Activated CD4-positive, alpha-beta T cell treated with anti-CD3 and anti-CD28 coated beads, Interleukin-2, amount 50 U/mL, for 16 hours (primary cell): ENCODE results near the gene WWOX.

Experiments used
- DNase-seq: peaks from one replicate; pipeline ENCODE4 v3.0.0-alpha.2; 2020

Gene WWOX

DNA sequence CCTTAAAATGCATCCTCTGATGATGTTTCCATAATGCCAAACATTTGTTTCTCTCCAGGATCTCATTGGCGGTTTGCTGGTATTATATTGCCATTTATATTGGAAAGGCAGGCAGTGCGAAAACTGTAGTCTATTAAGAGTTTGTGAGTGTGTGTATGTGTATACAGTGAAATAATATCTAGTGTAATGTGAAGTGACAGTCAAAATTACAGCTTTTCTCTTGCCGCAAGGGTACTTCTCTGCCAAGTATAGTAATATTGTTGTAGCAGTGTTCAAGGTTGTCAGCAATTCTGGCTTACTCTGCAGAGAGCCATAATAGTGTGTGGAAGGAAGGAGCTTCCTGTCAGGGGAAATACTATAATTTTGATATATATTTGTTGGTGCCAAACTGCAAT, 178.6 kb downstream of the WWOX start:
- DNase-seq: no peak

DNA sequence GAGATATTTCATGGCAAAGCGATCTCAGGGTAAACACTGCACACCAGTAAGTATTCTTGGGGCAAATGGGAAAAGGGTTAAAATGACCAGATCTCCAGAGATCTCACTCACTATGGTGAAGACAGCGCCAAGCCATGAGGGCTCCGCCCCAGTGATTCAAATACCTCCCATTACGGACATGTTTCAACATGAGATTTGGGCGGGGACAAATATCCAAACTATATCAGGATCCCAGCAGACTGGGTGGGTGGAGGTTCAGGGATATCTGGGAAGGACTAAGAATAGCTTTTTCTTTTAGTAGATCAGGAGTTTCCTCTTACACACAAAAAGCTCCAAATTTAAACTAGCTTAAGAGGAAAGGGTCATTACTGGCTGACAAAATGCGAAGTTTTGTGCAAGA, 181.7 kb downstream of the WWOX start:
- DNase-seq: no peak

DNA sequence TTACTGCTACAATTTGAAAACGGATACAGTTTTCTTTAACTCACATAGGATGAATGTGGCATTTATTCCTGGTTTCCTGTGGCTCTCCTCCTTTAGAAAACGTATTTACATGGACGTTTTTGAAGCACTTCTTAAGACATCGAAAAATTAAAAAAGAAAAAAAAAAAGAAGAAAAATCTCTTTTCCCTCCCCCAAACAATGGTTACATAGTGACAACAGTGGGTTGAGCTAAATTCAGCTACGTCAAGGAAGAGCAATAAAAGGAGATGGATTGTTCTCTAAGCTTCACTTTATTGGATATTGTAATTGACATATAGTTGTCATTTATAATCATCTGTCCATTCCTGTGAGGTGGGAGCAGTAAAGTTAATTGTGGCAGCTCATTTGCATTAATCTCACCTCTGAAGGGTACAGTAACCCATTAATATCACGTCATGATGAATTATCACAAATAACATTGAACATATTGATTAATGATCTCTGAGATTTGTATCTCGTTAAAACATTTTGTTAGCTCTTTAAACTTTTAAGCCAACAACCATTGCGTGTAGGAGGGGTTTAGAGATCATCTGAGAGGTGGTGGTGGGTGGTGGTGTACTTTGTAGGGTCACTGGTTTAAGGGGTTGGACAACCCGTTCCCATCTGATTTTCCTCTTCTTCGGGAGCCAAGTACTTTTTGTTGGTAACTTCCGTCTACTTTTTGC, 184.2 kb downstream of the WWOX start:
- no peak for DNase-seq

DNA sequence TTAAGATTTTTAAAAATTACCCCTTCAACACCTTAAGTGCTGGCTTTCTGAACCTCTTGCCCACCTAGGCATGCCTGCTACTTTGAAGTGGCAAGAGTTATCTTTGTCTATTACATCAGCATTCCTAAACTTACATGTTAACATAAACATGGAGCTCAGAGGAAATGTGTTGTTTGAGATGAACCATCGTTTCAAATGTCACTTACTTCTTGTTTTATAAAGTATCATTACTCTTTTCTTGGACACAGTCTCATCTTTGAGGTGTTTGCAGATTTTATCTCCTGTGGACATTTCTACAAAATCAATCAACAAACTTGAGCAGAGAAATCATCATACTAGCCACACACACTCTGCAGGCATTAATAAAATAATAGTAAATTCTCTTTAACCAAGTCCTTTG, 184.9 kb downstream of the WWOX start:
- DNase-seq: no peak

DNA sequence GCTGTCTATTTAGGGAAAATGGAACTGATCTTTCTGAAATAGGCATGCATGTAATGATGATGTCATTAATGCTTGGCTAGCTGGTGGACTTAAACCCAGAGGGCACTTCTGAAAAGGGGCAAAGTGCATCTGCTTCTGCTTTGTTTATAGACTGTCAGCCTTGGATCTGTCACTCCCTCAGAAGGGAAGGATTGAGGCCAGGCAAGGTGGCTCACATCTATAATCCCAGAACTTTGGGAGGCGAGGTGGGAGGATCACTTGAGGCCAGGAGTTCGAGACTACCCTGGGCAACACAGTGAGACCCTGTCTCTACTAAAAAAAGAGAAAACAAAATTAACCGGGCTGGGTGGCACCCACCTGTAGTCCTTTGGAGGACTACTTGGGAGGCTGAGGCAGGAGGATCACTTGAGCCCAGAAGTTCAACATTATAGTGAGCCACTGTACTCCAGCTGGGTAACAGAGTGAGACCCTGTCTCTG, 185.5 kb downstream of the WWOX start:
- DNase-seq: no peak

DNA sequence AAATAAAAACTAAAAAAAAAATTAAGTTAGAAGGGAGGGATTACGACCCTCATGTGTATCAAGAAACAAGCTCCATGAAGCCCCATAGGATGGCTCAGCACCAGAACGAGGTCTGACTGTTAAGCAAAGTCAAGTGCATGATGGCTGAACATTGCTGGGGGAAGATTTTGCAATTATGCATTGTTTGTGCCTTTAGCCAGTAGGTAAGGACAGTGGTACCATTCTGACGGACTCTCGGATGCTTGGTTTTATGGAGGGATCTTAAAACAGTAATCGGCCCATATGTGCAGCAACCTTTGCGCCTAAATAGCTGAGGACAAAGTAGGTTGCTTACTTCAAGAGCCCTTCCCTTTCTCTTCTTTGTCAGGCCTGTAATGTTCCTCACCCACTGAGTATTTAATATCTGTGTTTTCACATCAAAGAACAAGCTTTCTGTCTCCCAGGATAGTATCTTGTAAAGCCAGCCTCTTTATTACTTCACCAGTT, 186.0 kb downstream of the WWOX start:
- DNase-seq: no peak

DNA sequence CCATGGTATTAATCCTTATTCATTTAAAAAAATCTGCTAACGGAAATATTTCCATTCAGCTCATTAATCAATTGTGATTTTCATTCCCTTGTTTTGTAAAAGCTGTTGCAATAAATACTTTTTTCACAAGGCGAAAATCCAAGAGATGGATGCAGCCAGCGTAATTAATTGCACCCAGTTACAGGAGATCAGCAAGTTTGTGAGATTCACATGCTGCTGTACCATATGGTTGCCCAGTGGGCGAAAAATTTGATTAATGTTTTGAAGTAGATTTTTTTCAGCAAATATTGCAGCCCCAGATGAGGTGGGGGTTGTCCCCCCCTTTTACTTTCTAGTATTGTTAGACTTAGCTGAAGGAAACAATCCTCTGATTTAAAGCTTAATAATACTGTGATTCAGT, 186.6 kb downstream of the WWOX start:
- DNase-seq: no peak

DNA sequence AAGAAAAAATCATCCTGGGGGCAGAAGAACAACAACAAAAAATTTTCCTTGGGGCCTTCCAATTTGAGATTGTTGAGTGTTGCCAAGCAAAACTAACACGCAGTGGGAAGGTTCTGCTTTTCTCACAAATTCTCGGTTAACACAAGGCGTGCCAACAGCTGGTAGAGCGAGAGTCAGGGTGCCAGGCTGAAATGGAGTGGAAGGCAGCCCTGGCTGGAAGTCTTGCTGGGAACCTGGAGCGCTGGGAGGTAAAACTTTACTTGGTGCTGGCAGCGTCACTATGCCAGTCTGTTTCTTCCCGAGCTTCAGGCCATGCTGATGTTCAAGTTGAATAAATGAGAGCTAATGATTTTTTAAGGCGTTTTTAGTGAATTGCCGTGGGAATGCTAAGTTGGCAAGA, 189.4 kb downstream of the WWOX start:
- no peak for DNase-seq

DNA sequence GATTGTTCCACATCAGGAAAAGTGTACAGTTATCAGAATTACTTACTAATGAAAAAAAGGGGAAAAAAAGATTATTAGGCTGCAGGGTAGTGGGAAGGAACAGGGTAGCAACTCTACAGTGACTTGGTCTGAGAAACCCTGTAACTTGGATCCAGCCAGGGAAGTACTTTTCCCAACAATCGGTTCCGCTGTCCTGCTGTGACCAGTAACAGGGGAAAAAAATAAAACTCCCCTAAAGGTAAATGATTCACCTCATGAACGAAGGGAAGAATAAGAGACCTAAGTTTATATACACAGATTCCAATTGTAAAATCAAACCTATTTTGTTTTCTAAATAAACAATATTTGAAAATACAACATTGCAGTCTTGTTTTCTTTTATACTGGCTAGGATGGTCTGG, 189.9 kb downstream of the WWOX start:
- DNase-seq: no peak

DNA sequence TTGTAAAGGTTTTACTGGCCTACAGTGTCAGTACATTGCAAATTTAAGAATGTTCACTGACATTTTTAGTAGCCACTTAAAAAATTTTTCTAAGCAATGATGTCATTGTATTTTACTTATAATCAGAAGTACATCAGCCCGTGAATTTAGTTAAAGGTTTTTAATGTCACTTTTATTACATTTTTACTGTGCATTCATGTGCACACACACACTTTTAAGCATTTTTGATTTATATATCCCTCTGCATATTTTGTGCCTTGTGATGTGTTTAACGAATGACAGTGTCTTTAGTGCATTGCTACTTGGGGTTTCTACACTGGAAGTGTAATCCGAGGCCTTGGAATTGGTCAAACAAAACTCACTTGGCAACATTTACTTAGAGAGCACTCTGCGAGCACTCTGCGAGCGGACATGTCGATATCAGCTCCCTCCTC, 190.4 kb downstream of the WWOX start:
- no peak for DNase-seq

DNA sequence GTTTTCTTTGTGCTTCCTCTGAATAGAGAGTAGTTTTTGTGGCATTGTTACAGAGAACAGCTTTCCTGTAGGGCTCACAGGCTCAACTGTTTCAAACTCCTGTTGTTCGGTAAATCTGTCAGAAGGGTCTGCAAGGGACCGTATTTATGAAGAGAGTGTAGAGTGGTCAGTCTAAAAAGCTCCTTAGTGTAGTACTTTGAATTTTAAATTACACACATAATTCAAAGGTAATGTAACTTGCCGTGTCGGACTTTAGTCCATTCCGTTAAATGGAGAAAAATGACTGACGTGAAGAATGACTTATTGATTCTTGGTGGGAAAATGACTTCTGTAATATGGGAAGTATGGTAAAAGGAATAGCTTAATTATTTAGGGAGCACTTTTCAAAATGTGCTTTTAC, 190.9 kb downstream of the WWOX start:
- DNase-seq: no peak

DNA sequence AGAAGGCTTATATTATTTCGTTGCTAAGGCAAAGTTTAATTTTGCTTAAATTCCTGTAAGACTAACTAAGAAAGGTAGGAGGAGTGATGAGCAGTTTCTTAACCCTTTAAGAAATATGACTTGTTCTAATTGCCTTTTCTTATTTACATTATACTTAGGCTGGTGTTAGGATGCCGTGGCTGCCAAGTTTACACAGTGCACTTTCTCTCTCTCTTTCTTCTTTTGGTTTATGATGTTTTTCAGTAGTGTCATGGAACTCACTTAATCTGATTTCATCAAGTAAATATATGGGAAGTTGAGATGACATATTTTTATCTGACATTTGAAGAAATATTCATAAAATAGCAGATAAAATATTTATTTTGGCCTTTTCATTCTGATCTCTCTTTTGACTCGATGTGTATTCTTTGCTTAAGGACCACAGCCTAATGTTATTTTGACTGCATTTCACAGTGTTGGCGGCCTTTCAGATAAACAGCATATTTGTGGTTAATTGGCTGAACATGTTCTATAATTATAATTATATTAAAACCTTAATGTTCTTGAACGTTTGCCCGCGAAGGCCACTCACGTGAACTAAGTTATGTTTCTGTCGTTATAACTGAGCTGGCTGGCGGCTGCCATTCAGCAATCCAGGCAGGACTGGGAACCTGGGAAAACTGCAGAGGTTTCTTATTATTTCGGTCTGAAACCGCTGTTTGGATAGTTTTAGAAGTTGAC, 191.6 kb downstream of the WWOX start:
- no peak for DNase-seq

DNA sequence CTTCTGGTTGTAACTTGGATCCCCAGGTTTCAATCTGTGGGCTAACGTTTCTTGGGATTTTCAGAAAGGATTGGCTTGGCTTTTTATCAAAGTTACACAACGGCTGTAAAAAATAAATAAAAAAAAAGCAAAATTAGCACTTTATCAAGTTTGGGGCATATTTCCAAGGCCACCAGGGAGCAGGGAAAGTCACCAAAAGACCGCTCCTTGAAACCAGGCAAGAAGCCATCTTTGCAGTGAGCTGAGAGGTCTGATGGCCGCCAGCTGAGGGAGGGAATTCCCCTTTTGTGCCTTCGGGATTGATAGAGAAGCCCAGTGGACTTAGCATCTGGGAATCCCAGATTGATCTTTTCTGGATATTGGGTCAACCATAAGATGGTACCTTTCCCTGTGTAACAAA, 192.2 kb downstream of the WWOX start:
- DNase-seq: no peak

DNA sequence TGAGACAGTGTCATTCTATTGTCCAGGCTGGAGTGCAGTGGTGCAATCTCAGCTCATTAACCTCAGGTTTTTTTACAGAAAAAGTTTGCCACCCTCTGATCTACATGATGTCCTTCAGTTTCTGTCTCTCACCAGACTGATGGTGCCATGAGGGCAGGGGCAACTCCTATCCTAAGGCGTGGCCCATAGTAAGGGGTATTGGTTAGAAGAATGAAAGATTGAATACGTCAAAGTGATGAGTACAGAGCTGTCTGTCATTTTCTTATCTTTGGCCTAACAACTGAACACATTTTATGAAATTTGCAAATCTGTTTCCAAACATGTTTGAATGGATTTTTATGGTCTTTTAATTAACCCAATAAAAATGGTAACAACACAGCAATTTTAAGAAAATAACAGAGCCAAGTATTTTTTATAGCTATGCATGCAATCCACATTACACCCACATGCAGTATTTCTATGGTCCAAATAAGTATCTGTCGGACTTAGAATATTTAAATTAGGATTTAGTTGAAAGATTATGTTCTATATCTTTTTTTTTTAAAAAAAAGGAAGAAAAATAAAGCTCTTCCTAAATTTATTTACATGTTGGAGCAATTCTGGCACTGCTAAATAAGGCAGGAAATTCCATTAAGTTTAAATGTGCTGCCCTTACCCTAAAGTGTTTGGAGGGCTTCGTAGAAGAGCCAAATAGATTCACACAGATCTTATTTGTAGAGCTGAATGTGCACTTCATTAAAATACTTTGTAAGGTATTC, 192.8 kb downstream of the WWOX start:
- no peak for DNase-seq

DNA sequence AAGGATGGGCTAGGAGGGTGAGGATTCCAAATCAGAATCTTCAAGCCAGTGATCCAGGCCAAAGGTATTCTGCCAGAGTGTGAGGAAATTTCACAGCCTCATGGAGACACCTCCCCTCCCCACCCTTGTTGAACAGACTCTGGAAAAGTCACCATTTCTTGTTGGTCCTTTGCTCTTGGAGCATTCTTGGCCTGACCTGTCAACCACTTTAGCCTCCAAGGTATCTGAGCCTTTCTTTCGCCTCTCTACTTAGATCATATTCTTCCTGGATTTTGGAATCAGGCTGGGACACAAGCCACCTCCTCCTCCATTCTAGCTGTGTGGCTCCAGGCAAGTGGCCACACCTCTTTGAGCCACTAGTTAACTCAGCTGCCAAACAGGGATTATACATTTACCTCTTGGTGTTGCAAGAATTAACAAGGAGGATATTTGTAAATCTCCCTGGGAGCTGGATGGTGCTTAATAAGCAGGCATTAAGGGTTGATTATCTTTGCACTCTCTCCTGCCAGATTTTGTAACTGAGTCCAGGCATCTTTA, 193.5 kb downstream of the WWOX start:
- DNase-seq: no peak

DNA sequence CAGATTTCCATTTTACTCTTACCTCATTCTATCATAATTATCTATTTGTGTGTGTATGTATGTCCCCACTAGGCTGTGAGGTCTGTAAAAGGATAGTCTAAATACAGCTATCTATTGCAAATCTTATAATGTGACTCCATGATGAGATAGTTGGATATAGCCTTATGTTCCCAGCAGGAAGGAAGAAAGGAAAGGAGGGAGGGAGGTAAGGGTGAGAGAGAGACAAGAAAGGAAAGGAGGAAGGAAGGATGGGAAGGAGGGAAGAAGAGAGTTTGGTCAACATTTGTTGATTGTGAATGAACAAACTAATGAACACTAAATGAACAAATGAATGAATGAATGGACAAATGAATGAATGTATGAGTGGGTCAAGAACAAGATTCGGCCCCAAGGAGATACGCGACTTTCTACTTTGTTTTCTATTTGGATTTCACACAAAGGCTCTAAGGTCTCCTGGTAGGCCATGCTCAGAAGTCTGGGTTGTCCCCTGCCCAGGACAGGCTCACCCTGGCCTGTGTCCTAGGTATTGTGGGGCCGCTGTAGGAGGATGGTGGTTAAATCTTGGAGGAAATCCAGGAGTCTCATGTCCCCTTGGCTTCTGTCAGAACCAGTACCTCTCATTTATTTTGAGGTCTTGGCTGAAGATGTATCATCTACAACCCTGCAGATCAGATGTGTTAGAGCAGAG, 195.2 kb downstream of the WWOX start:
- DNase-seq: no peak

DNA sequence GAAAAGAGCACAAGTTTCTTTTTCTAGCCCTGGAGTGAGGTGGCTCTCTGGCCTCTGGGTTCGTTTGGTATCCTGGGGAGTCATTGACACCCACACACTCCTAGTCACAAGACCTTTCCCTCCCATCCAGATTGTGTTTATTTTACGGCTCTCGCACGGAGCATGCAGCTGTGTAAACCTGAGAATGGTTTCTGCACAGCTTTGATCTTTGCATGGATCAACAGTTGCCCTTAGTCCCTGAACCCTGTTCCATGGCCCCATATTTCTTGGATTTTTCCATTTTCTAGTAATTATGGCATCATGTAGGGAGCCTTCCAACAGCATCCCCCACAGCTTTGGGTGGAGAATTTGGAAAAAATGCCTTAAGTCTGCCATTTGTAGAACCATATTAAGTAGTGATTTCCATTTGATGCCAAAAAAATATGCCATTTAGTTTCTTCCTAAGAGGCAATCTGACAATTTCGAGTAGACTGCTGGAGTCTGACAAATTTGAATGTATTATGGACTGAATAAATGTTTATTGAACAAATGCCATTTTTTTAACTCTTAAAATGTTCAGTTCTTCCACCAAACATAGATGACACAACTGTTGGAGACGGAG, 197.7 kb downstream of the WWOX start:
- DNase-seq: no peak

DNA sequence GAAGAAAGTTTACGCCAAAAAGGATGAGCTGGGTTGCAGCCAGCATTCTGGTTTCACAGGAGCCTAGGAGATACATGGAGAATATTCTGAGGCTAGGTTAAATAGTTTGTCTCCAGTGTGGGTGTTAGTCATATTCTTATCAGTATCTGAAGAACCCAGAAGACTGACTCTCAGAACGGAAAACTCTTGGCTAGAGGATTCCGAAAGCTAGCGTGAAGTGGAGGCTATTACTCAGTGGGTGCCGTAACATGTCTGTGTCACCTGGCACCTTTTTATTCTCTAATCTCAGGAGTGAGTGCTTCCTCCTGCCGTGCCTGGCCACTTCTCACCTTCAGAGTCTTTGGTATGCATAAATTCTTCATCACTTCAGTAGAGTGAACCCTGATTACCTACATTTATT, 199.5 kb downstream of the WWOX start:
- no peak for DNase-seq

DNA sequence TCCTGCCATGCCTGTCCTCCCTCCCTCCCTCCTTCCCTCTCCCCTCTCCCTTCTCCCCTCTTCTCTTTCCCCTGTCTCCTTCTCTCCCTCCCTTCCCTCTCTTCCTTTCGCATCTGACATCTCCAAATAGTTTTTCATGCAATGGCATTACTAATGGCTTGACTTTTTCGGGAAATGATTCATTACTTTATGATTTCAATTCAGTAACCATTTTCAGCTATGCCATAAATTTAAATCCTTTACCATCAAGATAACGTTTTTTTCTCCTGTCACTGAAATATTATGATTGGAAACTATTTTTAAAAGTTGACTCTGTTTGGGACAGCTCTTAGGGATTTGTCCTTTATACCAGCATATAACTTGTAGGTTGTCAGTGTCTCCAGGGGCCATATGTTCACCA, 201.0 kb downstream of the WWOX start:
- DNase-seq: no peak

DNA sequence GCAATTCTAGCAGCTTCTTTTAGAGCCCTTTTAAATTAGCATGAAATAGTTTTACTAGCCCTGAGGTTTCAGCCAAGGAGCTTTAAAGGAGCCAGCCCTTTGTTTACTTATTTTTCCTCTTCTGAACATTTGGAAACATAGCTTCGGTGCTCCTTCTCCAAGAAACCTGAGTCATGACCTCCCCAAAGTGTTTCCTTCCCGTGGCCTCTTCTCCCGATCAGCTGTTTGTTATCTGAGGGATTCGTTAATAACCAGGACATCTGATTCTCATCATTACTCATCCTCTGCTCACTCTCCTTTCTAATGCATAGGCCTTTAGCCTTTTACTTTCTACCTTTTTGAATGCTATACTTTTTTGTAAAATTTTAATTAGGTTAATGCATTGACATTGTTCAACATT, 204.5 kb downstream of the WWOX start:
- DNase-seq: no peak

DNA sequence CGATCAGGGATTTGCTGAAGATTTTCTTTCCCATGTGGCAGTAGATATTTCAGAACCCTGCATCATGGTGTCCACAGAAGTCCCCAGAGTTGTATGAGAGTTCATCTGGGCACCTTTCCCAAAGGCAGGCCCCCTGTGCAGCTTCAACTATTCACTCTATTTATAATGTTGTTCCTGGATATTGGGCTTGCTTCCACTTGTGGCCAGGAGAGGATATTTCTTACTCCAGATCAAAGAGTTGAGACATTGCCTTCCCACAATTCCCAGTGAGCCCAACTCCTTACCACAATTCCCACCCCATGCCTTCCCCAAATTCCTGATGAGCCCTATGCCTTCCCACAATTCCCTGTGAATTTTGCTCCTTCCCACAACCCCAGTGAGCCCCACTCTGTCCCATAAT, 206.9 kb downstream of the WWOX start:
- DNase-seq: no peak

DNA sequence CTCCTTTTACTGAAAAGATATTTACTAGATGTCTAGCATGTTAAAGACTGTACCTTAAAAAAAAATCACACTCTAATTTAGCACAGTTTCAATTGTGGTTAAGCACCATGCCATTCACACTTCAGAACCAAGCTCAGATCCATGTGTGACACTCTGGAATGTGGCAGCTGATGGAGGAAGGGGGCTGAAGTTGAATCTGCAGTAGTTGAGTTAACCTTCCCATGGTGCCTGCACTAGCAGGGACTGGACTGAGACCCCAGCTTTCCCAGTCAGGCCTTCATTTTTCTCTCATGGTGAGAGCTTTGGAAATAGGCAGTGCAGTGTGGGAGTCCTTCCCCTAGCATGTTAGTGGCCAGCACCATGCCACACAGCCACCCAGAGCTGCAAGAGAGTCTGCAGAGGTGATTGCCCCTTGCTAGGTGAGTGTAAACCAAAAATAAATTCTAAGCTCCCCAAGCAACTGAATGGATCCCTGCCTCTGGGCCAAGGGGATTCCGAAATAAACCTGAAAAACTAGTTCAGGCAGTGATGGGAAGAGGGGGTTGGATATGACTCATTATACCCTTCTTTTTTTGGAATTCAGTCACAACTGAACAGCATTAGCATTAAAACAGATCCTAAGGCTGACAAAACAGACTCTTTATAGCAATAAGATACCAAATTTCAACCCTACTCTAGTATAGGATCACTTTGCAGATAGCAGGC, 208.5 kb downstream of the WWOX start:
- no peak for DNase-seq
